K562 (cell line): Measurements from ENCODE around the gene DOP1B. TPM values are rescaled to one million over a fixed set of nuclear protein-coding genes. Genes with fewer than 3 reads are reported as not detected.
A peak's percentile ranks its signal among the peaks of the same experiment; 100 is the strongest.

Experiments
- ESRRA ChIP-seq: fragments of 450-650 bp; IDR thresholded peaks from 2 replicates; pipeline ENCODE4 v1.6.1; 2014; ENCODE audit warnings: low read depth, mild to moderate bottlenecking, moderate library complexity, borderline replicate concordance
- ILF3 ChIP-seq: fragments of 450-650 bp; IDR thresholded peaks from 2 replicates; pipeline ENCODE4 v1.6.1; 2018; ENCODE audit warnings: antibody characterized with exemption, mild to moderate bottlenecking, moderate library complexity, borderline replicate concordance
- NR2F6 ChIP-seq: fragments of 450-650 bp; formaldehyde crosslinking; IDR thresholded peaks from 2 replicates; pipeline ENCODE4 v1.4.0; 2020; ENCODE audit warnings: mild to moderate bottlenecking
- NR4A1 ChIP-seq, 2 experiments: fragments of 250-450 bp in 1 of 2; fragments of 450-650 bp in 1 of 2; sonication (Bioruptor Pico) in 1 of 2; IDR thresholded peaks; 2 replicates each; pipeline versions ENCODE4 v1.4.0 to v1.6.1; 2016 to 2020; ENCODE audit warnings: mild to moderate bottlenecking in 2 of 2, missing compliant biosample characterization in 1 of 2, missing genetic modification characterization in 1 of 2, moderate library complexity in 1 of 2
- PHF20 ChIP-seq: fragments of 450-650 bp; IDR thresholded peaks from 2 replicates; pipeline ENCODE4 v1.6.1; 2018; ENCODE audit not compliant: partially characterized antibody
- PURB ChIP-seq: sonication (generic); formaldehyde crosslinking; IDR thresholded peaks from 2 replicates; pipeline ENCODE4 v1.9.0; 2021; ENCODE audit warnings: low read depth, mild to moderate bottlenecking, missing genetic modification reagents
- SP1 ChIP-seq: sonication (generic); formaldehyde crosslinking; IDR thresholded peaks from 2 replicates; pipeline ENCODE4 v1.8.1; 2022; ENCODE audit warnings: mild to moderate bottlenecking, missing genetic modification reagents
- SUPT5H ChIP-seq: fragments of 450-650 bp; IDR thresholded peaks from 2 replicates; pipeline ENCODE4 v1.6.1; 2016
- YBX1 ChIP-seq: fragments of 450-650 bp; IDR thresholded peaks from 2 replicates; pipeline ENCODE4 v1.7.1; 2016; ENCODE audit warnings: mild to moderate bottlenecking
- ZNF589 ChIP-seq: fragments of 200-800 bp; sonication (Bioruptor generic); IDR thresholded peaks from 2 replicates; pipeline ENCODE4 v1.6.1; 2016; ENCODE audit warnings: low read depth, missing genetic modification characterization, missing compliant biosample characterization
- polyA plus RNA-seq, 8 experiments: library from polyadenylated mRNA; depleted of rRNA in 4 of 8; stranded (reverse) in 5 of 8; unstranded in 3 of 8; fragments of >200 nt; fragmentation: Nextera tagmentation in 2 of 8; fragmentation: Illumina TruSeq in 1 of 8; extraction: Ambion mirVana in 2 of 8; extraction: Trizol in 1 of 8; gene quantifications; 2 replicates each; pipeline versions ENCODE4 v1.2.1 to v1.2.3, GENCODE V29; 2011 to 2014; ENCODE audit warnings: inconsistent platforms in 1 of 8, missing spikeins in 1 of 8
- total RNA-seq, 7 experiments: library from RNA; depleted of rRNA in 6 of 7; stranded (reverse); fragments of >200 nt in 6 of 7; fragmentation: Illumina TruSeq in 2 of 7; extraction: Trizol in 2 of 7; gene quantifications; 2 replicates each; pipeline versions ENCODE4 v1.2.1 to v1.2.3, GENCODE V29; 2011 to 2021; ENCODE audit warnings: low replicate concordance in 1 of 7
- TF ChIP-seq, protein P1 (sequence below), 3 experiments: fragments of 200-800 bp in 1 of 3; sonication (Bioruptor generic) in 1 of 3; sonication (generic) in 1 of 3; formaldehyde crosslinking in 1 of 3; IDR thresholded peaks; 2 replicates each; pipeline versions ENCODE4 v1.6.1 to v1.8.0; 2016 to 2022; ENCODE audit warnings: mild to moderate bottlenecking in 2 of 3, missing compliant biosample characterization in 2 of 3, missing genetic modification characterization in 2 of 3, missing genetic modification reagents in 1 of 3
- TF ChIP-seq, protein P2 (sequence below): fragments of 250-450 bp; sonication (Bioruptor Pico); IDR thresholded peaks from 2 replicates; pipeline ENCODE4 v1.8.0; 2022; ENCODE audit warnings: inconsistent platforms
- TF ChIP-seq, protein P3 (sequence below): fragments of 250-450 bp; sonication (Bioruptor Pico); IDR thresholded peaks from 2 replicates; pipeline ENCODE4 v1.4.0; 2020; ENCODE audit warnings: mild to moderate bottlenecking
- TF ChIP-seq, protein P4 (sequence below): fragments of 450-650 bp; formaldehyde crosslinking; conservative IDR thresholded peaks from 2 replicates; pipeline ENCODE4 v1.4.0; 2022; ENCODE audit warnings: mild to moderate bottlenecking, missing genetic modification characterization
- TF ChIP-seq, protein P5 (sequence below), 2 experiments: IDR thresholded peaks; 2 replicates each; pipeline ENCODE4 v1.6.1; 2011; ENCODE audit warnings: borderline replicate concordance in 1 of 2, control low read depth in 1 of 2, low read depth in 1 of 2, low read length in 1 of 2, mild to moderate bottlenecking in 1 of 2, mixed read lengths in 1 of 2, moderate library complexity in 1 of 2; ENCODE audit not compliant: insufficient read depth in 1 of 2, insufficient read length in 1 of 2, poor library complexity in 1 of 2, severe bottlenecking in 1 of 2; ENCODE audit errors: extremely low read depth in 1 of 2
- TF ChIP-seq, protein P6 (sequence below): IDR thresholded peaks from 3 replicates; pipeline ENCODE4 v1.6.1; 2011; ENCODE audit warnings: borderline replicate concordance, mild to moderate bottlenecking; ENCODE audit not compliant: insufficient read length, insufficient read depth

DOP1B gene
- total and polyA plus RNA-seq, 9 of the 15 experiments (the other 6 are each of a cell fraction or from before 2014, with no cell fraction given) = 0.04 to 2.2 (median 0.68) TPM

DNA sequence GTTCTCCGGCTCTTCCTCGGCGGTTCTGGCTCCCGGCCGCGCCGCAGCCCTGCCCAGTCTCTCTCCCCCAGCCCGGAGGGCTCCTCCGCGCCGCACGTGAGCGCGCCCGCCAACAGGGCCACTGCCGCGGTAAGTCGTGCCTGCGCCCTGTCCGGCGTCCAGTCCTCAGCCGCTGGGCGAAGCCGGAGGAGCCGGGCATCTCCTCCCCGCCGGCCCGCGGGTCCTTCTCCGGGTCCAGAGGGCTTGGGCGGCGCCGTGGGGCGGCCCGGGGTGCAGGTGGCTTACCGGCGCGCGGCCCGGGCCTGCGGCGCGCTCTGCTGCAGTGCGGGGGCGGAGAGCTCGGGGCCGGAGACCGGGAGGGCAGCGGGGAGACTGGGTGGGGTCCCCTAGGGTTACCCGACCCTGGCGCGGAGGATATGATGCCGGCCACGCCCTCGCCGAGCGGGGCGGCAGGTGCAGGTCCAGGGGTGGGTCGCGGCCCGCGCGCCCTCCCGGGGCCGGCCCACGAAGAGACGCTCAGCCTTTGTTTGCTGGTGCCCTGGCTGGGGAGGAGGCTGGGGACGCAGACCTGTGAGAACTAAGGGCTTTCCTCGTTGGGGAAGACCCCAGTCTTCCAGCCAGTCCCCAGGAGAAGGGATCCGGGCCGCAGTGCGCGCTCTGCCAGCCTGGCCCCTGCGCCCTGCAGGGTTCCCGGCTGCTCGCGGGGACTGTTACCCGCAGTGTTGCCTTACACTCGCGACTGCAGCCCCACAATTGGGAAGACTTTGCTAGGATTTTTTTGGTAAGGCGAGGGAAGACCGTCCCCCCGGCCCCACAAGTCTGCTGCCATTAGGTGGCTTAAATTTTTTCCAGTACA is at the start of gene DOP1B (continued):
- TF ChIP-seq NR2F6 (CRISPR knock-in tag) (no peak), SUPT5H (peak; percentile 11; the same call in 1 of the 2 replicates), ZNF589 (CRISPR knock-in tag) (no peak), ESRRA (no peak), ILF3 (no peak), SP1 (CRISPR knock-in tag) (no peak), YBX1 (no peak), PHF20 (peak; percentile 30), NR4A1 (CRISPR knock-in tag; IDR thresholded peaks at IDR 0.05) (peak; percentile 79; the same call in 1 of the 2 replicates), NR4A1 (tag; IDR thresholded peaks at IDR 0.05) (no peak), PURB (CRISPR knock-in tag) (no peak)
- TF ChIP-seq, protein P1, sequence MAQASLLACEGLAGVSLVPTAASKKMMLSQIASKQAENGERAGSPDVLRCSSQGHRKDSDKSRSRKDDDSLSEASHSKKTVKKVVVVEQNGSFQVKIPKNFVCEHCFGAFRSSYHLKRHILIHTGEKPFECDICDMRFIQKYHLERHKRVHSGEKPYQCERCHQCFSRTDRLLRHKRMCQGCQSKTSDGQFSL (CRISPR knock-in tag; IDR thresholded peaks at IDR 0.05) = no peak
- TF ChIP-seq, protein P1 (tag; IDR thresholded peaks at IDR 0.05) = no peak
- TF ChIP-seq, protein P2, sequence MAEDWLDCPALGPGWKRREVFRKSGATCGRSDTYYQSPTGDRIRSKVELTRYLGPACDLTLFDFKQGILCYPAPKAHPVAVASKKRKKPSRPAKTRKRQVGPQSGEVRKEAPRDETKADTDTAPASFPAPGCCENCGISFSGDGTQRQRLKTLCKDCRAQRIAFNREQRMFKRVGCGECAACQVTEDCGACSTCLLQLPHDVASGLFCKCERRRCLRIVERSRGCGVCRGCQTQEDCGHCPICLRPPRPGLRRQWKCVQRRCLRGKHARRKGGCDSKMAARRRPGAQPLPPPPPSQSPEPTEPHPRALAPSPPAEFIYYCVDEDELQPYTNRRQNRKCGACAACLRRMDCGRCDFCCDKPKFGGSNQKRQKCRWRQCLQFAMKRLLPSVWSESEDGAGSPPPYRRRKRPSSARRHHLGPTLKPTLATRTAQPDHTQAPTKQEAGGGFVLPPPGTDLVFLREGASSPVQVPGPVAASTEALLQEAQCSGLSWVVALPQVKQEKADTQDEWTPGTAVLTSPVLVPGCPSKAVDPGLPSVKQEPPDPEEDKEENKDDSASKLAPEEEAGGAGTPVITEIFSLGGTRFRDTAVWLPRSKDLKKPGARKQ = no peak
- TF ChIP-seq, protein P3, sequence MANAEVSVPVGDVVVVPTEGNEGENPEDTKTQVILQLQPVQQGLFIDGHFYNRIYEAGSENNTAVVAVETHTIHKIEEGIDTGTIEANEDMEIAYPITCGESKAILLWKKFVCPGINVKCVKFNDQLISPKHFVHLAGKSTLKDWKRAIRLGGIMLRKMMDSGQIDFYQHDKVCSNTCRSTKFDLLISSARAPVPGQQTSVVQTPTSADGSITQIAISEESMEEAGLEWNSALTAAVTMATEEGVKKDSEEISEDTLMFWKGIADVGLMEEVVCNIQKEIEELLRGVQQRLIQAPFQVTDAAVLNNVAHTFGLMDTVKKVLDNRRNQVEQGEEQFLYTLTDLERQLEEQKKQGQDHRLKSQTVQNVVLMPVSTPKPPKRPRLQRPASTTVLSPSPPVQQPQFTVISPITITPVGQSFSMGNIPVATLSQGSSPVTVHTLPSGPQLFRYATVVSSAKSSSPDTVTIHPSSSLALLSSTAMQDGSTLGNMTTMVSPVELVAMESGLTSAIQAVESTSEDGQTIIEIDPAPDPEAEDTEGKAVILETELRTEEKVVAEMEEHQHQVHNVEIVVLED (CRISPR knock-in tag) = no peak
- TF ChIP-seq, protein P4, sequence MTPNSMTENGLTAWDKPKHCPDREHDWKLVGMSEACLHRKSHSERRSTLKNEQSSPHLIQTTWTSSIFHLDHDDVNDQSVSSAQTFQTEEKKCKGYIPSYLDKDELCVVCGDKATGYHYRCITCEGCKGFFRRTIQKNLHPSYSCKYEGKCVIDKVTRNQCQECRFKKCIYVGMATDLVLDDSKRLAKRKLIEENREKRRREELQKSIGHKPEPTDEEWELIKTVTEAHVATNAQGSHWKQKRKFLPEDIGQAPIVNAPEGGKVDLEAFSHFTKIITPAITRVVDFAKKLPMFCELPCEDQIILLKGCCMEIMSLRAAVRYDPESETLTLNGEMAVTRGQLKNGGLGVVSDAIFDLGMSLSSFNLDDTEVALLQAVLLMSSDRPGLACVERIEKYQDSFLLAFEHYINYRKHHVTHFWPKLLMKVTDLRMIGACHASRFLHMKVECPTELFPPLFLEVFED (CRISPR knock-in tag) = no peak
- TF ChIP-seq, protein P5, sequence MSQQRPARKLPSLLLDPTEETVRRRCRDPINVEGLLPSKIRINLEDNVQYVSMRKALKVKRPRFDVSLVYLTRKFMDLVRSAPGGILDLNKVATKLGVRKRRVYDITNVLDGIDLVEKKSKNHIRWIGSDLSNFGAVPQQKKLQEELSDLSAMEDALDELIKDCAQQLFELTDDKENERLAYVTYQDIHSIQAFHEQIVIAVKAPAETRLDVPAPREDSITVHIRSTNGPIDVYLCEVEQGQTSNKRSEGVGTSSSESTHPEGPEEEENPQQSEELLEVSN (IDR thresholded peaks at IDR 0.05; ENCODE audit: borderline replicate concordance in 1 of 2, extremely low read depth in 1 of 2, insufficient read depth in 1 of 2, insufficient read length in 1 of 2, low read depth in 1 of 2, low read length in 1 of 2, poor library complexity in 1 of 2, severe bottlenecking in 1 of 2) = peak in 1 of 2 experiments; percentile 56
- TF ChIP-seq, protein P6, sequence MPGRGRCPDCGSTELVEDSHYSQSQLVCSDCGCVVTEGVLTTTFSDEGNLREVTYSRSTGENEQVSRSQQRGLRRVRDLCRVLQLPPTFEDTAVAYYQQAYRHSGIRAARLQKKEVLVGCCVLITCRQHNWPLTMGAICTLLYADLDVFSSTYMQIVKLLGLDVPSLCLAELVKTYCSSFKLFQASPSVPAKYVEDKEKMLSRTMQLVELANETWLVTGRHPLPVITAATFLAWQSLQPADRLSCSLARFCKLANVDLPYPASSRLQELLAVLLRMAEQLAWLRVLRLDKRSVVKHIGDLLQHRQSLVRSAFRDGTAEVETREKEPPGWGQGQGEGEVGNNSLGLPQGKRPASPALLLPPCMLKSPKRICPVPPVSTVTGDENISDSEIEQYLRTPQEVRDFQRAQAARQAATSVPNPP = no peak
